CD8-positive, alpha-beta memory T cell (primary cell): ENCODE results near the gene TESPA1. TPM values are rescaled to one million over a fixed set of nuclear protein-coding genes. Genes with fewer than 3 reads are reported as not detected.
A peak's percentile ranks its signal among the peaks of the same experiment; 100 is the strongest.
"Not testable (repeated sequence)": the region's sequence is repeated elsewhere in the genome, so short reads cannot be mapped to it uniquely, and the experiment has no call there.

Experiments
- CTCF ChIA-PET: fragments of 350-600 bp; sonication (Branson Sonifier 250); formaldehyde crosslinking; loops from one replicate; lab custom pipeline; 2021; ENCODE audit warnings: antibody characterized with exemption; lab: Charles Lee
- POLR2A ChIA-PET: fragments of 350-600 bp; sonication (Branson Sonifier 250); formaldehyde crosslinking; loops from one replicate; lab custom pipeline; 2021; ENCODE audit warnings: antibody characterized with exemption; lab: Charles Lee
- DNase-seq, 5 donors: peaks; one replicate each; pipeline versions ENCODE4 v3.0.0 to v3.0.0-alpha.2; 2020 to 2022; ENCODE audit warnings: mixed read lengths in 1 of 5
- H3K27ac ChIP-seq: one replicate; pipeline ENCODE4 v1.7.0; 2013; ENCODE audit warnings: low read depth, mild to moderate bottlenecking, low read length, moderate library complexity
- H3K27me3 ChIP-seq: 2 replicates; pipeline ENCODE4 v1.7.0; 2013; ENCODE audit warnings: low read length, mild to moderate bottlenecking; ENCODE audit not compliant: insufficient read depth, poor library complexity, severe bottlenecking
- H3K36me3 ChIP-seq: 2 replicates; pipeline ENCODE4 v1.7.0; 2013; ENCODE audit warnings: mild to moderate bottlenecking, low read length, moderate library complexity; ENCODE audit not compliant: insufficient read depth
- H3K4me1 ChIP-seq: 2 replicates; pipeline ENCODE4 v1.7.0; 2013; ENCODE audit warnings: mild to moderate bottlenecking, low read length, moderate library complexity; ENCODE audit not compliant: insufficient read depth
- H3K4me3 ChIP-seq: 2 replicates; pipeline ENCODE4 v1.7.0; 2013; ENCODE audit warnings: mild to moderate bottlenecking, low read length
- H3K9me3 ChIP-seq: 2 replicates; pipeline ENCODE4 v1.7.0; 2013; ENCODE audit warnings: mild to moderate bottlenecking, low read length
- H3K27ac Mint-ChIP-seq, 8 donors: one replicate each; pipeline ENCODE4 v1.8.0; 2020 to 2021; ENCODE audit warnings: mixed read lengths in 8 of 8, mild to moderate bottlenecking in 6 of 8, inconsistent platforms in 3 of 8, moderate library complexity in 3 of 8
- H3K27me3 Mint-ChIP-seq, 2 donors: one replicate each; pipeline ENCODE4 v1.8.0; 2020 to 2021; ENCODE audit warnings: mixed read lengths in 2 of 2, mild to moderate bottlenecking in 1 of 2, moderate library complexity in 1 of 2
- H3K36me3 Mint-ChIP-seq, 3 donors: one replicate each; pipeline ENCODE4 v1.8.0; 2020 to 2021; ENCODE audit warnings: mixed read lengths in 3 of 3, inconsistent platforms in 1 of 3, mild to moderate bottlenecking in 1 of 3
- H3K4me1 Mint-ChIP-seq, 3 donors: one replicate each; pipeline ENCODE4 v1.8.0; 2020 to 2021; ENCODE audit warnings: mixed read lengths in 3 of 3, inconsistent platforms in 1 of 3, mild to moderate bottlenecking in 1 of 3
- H3K4me3 Mint-ChIP-seq, 7 donors: one replicate each; pipeline ENCODE4 v1.8.0; 2020 to 2021; ENCODE audit warnings: mixed read lengths in 7 of 7, mild to moderate bottlenecking in 6 of 7, moderate library complexity in 4 of 7, inconsistent platforms in 2 of 7
- H3K9me3 Mint-ChIP-seq, 5 donors: one replicate each; pipeline ENCODE4 v1.8.0; 2020 to 2022; ENCODE audit warnings: mixed read lengths in 5 of 5, mild to moderate bottlenecking in 3 of 5, moderate library complexity in 2 of 5, inconsistent platforms in 1 of 5
- polyA plus RNA-seq: library from polyadenylated mRNA; unstranded; fragments of 300-500 nt; fragmentation: Illumina TruSeq; gene quantifications from one replicate; pipeline ENCODE4 v1.2.3, GENCODE V29; 2021
- total RNA-seq, 2 experiments: library from RNA; stranded (reverse); gene quantifications; one replicate each; pipeline ENCODE4 v1.2.3, GENCODE V29; 2021

Gene TESPA1
- total and polyA plus RNA-seq, 3 experiments from 2014 or later, result 77.3 to 104 (median 80.6) TPM

DNA sequence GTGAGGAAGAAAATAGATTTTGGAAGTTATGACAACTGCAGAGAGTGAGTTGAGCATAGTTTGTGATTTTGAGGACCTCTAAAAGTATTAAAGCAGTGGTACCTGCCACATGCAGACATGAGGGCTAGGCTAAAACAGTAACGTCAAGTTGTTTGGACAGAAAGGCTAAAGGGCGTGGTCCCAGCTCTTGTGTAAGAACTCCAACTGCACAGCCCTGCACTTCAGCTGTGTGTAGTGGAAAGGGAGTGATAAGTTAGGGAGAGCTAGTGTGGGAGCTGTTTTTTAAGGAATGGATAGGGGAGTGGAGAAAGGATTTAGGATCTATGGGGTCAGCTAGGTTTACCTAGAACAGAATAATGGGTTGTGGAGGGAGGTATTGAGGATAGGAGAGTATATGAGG lies 39.5 kb downstream of the TESPA1 start:
- H3K4me1 Mint-ChIP-seq, result peaks cover 2 to 5% (median 3%) of the 10 kb centered on the region in 3 donors
- peaks cover 2 to 24% (median 5%) of the 10 kb centered on the region in 3 donors for H3K36me3 Mint-ChIP-seq
- no peaks in the 10 kb centered on the region for H3K27me3 Mint-ChIP-seq
- ChIA-PET POLR2A (no interaction called here), CTCF (no interaction called here)
- H3K4me3 ChIP-seq, result no peak overlapping the region
- H3K4me1 ChIP-seq, result peaks cover under 1% of the 10 kb centered on the region
- H3K27ac Mint-ChIP-seq, result no peak overlapping the region
- H3K27me3 ChIP-seq, result no peaks in the 10 kb centered on the region
- no peaks in the 10 kb centered on the region for H3K9me3 Mint-ChIP-seq
- no peaks in the 10 kb centered on the region for H3K36me3 ChIP-seq
- no peaks in the 10 kb centered on the region for H3K9me3 ChIP-seq
- no peak overlapping the region for H3K27ac ChIP-seq
- DNase-seq, result no peak
- H3K4me3 Mint-ChIP-seq, result no peak overlapping the region

- POLR2A ChIA-PET, H3K27ac Mint-ChIP-seq, H3K27ac ChIP-seq, H3K4me1 ChIP-seq, H3K9me3 ChIP-seq, CTCF ChIA-PET, H3K4me3 Mint-ChIP-seq, H3K36me3 ChIP-seq, H3K36me3 Mint-ChIP-seq, H3K27me3 ChIP-seq, H3K9me3 Mint-ChIP-seq, H3K27me3 Mint-ChIP-seq, DNase-seq, H3K4me3 ChIP-seq, H3K4me1 Mint-ChIP-seq: not testable (repeated sequence)
Observed at GRCh38 chr12:54943292-54943691, 41.3 kb downstream of the TESPA1 start.

GRCh38 chr12:54941659-54942058 lies 42.9 kb downstream of the TESPA1 start:
- Mint-ChIP-seq H3K27ac (no peak overlapping the region), H3K4me3 (no peak overlapping the region), H3K9me3 (no peaks in the 10 kb centered on the region), H3K36me3 (peaks cover 0 to 8% (median 3%) of the 10 kb centered on the region in 3 donors), H3K4me1 (peaks cover 1 to 2% (median 2%) of the 10 kb centered on the region in 3 donors), H3K27me3 (no peaks in the 10 kb centered on the region)
- Histone ChIP-seq H3K36me3 (no peaks in the 10 kb centered on the region), H3K27me3 (no peaks in the 10 kb centered on the region), H3K9me3 (no peaks in the 10 kb centered on the region), H3K4me3 (no peak overlapping the region), H3K27ac (no peak overlapping the region), H3K4me1 (no peaks in the 10 kb centered on the region)
- ChIA-PET POLR2A (no interaction called here), CTCF (no interaction called here)
- DNase-seq, result no peak

DNA sequence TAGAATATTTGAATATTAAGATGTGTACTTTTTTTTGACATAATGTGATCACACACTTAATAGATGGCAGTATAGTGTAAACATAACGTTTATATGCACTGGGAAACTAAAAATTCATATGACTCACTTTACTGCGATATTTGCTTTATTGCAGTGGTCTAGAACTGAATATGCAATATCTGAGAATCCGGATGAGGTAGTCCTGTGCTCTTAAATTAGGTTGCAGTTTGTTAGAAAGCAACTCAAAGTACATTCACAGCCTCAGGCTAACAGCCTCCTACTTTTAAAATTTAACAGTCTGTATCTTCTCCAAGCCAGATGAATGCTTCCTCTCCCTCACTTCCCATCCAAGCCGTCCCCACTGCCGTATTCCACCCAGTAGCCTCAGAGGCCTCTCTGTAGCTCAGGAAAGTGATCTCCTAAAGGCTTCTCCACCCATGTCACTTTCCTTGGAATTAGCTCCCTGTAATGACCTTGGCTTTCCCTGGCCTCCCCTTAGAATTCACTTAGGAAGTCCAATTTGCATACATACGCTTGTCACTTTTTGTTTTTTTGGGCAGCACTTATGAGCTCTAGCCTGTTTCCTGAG lies 43.7 kb downstream of the TESPA1 start:
- ChIA-PET CTCF (no interaction called here), POLR2A (no interaction called here)
- no peaks in the 10 kb centered on the region for H3K36me3 ChIP-seq
- H3K4me3 ChIP-seq, result no peak overlapping the region
- Mint-ChIP-seq H3K36me3 (peaks cover 0 to 9% (median 3%) of the 10 kb centered on the region in 3 donors), H3K4me3 (no peak overlapping the region), H3K27me3 (no peaks in the 10 kb centered on the region), H3K27ac (no peak overlapping the region), H3K9me3 (no peaks in the 10 kb centered on the region), H3K4me1 (peaks cover 10% of the 10 kb centered on the region in 3 donors)
- H3K27me3 ChIP-seq, result no peaks in the 10 kb centered on the region
- no peaks in the 10 kb centered on the region for H3K9me3 ChIP-seq
- H3K27ac ChIP-seq, result no peak overlapping the region
- peaks cover 7% of the 10 kb centered on the region for H3K4me1 ChIP-seq
- DNase-seq, result no peak

- Mint-ChIP-seq H3K27me3 (no peaks in the 10 kb centered on the region), H3K27ac (no peak overlapping the region), H3K4me3 (no peak overlapping the region), H3K36me3 (peaks cover 0 to 9% (median 3%) of the 10 kb centered on the region in 3 donors), H3K9me3 (no peaks in the 10 kb centered on the region), H3K4me1 (peaks cover 33 to 37% (median 36%) of the 10 kb centered on the region in 3 donors)
- Histone ChIP-seq H3K9me3 (no peaks in the 10 kb centered on the region), H3K27ac (no peak overlapping the region), H3K4me3 (no peak overlapping the region), H3K27me3 (no peaks in the 10 kb centered on the region), H3K36me3 (no peaks in the 10 kb centered on the region), H3K4me1 (peaks cover 35% of the 10 kb centered on the region)
- POLR2A ChIA-PET, result no interaction called here
- CTCF ChIA-PET, result interaction anchor here (1.3 kb wide), 1 partner anchor 134 kb away, joined by 6 read pairs; no protein-coding TSS in a partner anchor
- DNase-seq, result no peak
Observed at GRCh38 chr12:54937929-54938328, 46.6 kb downstream of the TESPA1 start.

DNA sequence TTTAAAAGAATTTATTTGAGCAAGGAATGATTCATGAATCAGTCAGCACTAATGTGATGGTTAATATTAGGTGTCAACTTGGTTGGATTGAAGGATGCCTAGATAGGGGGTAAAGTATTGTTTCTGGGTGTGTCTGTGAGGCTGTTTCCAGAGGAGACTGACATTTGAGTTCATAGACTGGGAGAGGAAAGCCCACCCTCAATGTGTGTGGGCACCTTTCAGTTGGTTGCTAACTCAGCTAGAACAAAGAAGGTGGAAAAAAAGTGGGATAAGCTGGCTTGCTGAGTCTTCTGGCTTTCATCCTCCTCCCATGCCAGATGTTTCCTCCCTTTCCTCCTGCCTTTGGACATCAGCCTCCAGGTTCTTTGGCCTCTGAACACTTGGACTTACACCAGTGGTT lies 47.2 kb downstream of the TESPA1 start:
- POLR2A ChIA-PET, result no interaction called here
- H3K27me3 ChIP-seq, result no peaks in the 10 kb centered on the region
- Mint-ChIP-seq H3K36me3 (peaks cover 0 to 10% (median 3%) of the 10 kb centered on the region in 3 donors), H3K27ac (peak overlapping the region in 1 of 8 donors; percentile 11), H3K9me3 (no peaks in the 10 kb centered on the region), H3K4me1 (peaks cover 35 to 42% (median 42%) of the 10 kb centered on the region in 3 donors), H3K27me3 (no peaks in the 10 kb centered on the region), H3K4me3 (no peak overlapping the region)
- H3K27ac ChIP-seq, result no peak overlapping the region
- no peaks in the 10 kb centered on the region for H3K9me3 ChIP-seq
- no peak for DNase-seq
- H3K36me3 ChIP-seq, result no peaks in the 10 kb centered on the region
- H3K4me1 ChIP-seq, result peaks cover 40% of the 10 kb centered on the region
- CTCF ChIA-PET, result interaction anchor here (1.3 to 1.8 kb wide), 2 partner anchors 135 to 188 kb away, joined by 5 to 6 read pairs; no protein-coding TSS in a partner anchor
- no peak overlapping the region for H3K4me3 ChIP-seq

DNA sequence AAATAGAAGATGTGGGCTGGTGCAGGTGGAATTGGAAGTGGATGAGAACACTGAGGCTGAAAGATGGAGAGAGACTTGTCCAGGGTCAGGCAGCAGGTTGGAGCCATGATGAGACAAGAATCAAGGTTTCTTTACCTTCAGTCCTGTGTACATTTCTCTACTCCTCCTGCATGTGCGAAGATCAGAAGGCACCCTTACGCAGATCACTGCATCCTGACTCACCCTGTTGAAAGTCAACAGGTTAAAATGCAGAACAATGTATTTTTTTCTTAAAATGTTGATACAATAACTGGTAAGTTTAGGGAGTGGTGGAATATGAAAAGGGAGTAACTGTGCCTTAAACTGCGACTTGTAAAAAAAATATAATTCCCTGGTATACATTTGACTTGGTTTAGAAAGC lies 47.8 kb downstream of the TESPA1 start:
- ChIA-PET POLR2A (interaction anchor here (0.6 kb wide), 1 partner anchor 80 kb away, joined by 3 read pairs; no protein-coding TSS in a partner anchor), CTCF (interaction anchor here (1.3 to 1.8 kb wide), 2 partner anchors 135 to 187 kb away, joined by 5 to 6 read pairs; no protein-coding TSS in a partner anchor)
- Mint-ChIP-seq H3K36me3 (peaks cover 0 to 16% (median 7%) of the 10 kb centered on the region in 3 donors), H3K4me3 (peak overlapping the region in 1 of 7 donors; percentile 3), H3K27ac (peak overlapping the region in 7 of 8 donors; percentile 21 to 94 (median 92)), H3K4me1 (peaks cover 37 to 48% (median 47%) of the 10 kb centered on the region in 3 donors), H3K27me3 (peaks cover 0 to 2% of the 10 kb centered on the region in 2 donors), H3K9me3 (no peaks in the 10 kb centered on the region)
- no peak for DNase-seq
- Histone ChIP-seq H3K9me3 (no peaks in the 10 kb centered on the region), H3K4me3 (no peak overlapping the region), H3K27ac (no peak overlapping the region), H3K36me3 (no peaks in the 10 kb centered on the region), H3K27me3 (no peaks in the 10 kb centered on the region), H3K4me1 (peaks cover 40% of the 10 kb centered on the region)

GRCh38 chr12:54935235-54935951 lies 49.2 kb downstream of the TESPA1 start:
- H3K27ac Mint-ChIP-seq, result peak overlapping the region; percentile 63 to 99 (median 93)
- peaks cover 3 to 29% (median 14%) of the 10 kb centered on the region in 3 donors for H3K36me3 Mint-ChIP-seq
- Histone ChIP-seq H3K4me3 (no peak overlapping the region), H3K4me1 (peaks cover 40% of the 10 kb centered on the region), H3K36me3 (no peaks in the 10 kb centered on the region), H3K27ac (peak overlapping the region; percentile 24), H3K27me3 (no peaks in the 10 kb centered on the region), H3K9me3 (no peaks in the 10 kb centered on the region)
- H3K4me1 Mint-ChIP-seq, result peaks cover 37 to 49% (median 47%) of the 10 kb centered on the region in 3 donors
- ChIA-PET CTCF (interaction anchor here (0.7 to 3.2 kb wide), 11 partner anchors 22 to 233 kb away, joined by 3 to 9 read pairs (median 5); partner anchors contain the start of gene TESPA1), POLR2A (interaction anchor here (0.5 to 0.9 kb wide), 3 partner anchors 26 to 82 kb away, joined by 3 to 4 read pairs (median 3); partner anchors contain the start of genes MUCL1 and TESPA1)
- H3K27me3 Mint-ChIP-seq, result peaks cover 0 to 2% of the 10 kb centered on the region in 2 donors
- H3K9me3 Mint-ChIP-seq, result peaks cover 5 to 10% (median 7%) of the 10 kb centered on the region in 5 donors
- peak in 3 of 5 donors; percentile 31 to 50 (median 32) for DNase-seq
- peak overlapping the region in 6 of 7 donors; percentile 34 to 76 (median 57) for H3K4me3 Mint-ChIP-seq
